CD4-positive, alpha-beta T cell treated with Interleukin-17A for 1 hour (primary cell): Measurements from ENCODE around the gene CDH24.
"Not testable (repeated sequence)": the region's sequence is repeated elsewhere in the genome, so short reads cannot be mapped to it uniquely, and the experiment has no call there.

Experiments used
- DNase-seq: peaks from one replicate; pipeline ENCODE4 v3.0.0-alpha.2; 2020

Gene CDH24

DNA sequence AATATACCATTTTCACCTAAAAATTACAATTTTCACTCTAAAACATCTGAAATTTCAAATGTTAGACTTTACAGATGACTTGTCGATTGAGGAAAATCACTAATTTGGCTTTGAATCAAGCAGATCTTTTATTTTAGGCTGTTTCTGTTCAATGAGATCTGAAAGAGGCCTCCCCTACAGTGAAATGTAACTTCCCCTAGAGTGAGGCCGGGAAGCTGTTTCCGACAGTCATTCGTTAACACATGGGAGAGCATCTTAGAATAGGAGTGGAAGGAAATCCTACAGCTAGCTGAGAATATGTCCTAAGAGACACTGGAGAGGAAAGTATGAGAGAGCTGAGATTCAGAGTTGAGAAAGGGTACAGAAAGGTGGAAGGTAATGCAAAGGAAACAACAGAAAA is 41.7 kb downstream of the CDH24 start:
- no peak for DNase-seq

DNA sequence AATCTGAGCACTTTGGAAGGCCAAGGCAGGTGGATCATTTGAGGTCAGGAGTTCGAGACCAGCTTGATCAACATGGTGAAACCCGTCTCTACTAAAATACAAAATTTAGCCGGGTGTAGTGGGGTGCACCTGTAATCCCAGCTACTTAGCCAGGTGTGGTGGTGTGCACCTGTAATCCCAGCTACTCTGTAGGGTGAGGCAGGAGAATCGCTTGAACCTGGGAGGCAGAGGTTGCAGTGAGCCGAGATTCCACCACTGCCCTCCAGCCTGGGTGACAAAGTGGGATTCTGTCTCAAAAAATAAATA is 43.6 kb downstream of the CDH24 start:
- not testable (repeated sequence) for DNase-seq

DNA sequence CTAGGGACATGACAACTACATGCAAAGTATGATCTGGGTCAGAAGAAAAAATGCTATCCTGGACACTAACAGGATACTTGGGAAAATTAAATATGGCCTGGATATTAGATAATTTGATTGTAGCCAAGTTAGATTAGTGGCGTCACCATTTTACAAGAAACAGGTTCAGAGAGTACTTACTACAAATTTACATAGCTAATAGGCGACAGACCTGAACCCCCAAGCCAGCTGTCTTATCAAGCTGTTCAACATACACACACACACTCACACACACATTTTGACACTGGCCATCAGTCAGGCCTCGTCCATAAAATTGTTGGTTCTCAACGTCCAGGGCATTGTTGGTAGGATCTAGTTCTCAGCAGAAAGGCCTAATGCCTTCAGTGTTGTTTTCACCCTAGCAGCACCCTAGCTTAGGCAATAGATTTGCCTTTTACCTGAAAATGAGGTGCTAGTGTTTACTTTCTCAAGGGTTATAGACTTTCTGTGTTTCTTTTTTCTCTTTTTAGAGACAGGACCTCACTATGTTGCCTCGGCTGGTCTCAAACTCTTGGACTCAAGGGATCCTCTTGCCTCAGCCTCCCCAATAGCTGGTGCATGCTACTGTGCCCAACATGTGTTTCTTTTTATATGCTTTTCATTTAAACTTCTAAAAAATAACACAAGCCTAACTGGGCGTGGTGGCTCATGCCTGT is 44.1 kb downstream of the CDH24 start:
- no peak for DNase-seq

DNA sequence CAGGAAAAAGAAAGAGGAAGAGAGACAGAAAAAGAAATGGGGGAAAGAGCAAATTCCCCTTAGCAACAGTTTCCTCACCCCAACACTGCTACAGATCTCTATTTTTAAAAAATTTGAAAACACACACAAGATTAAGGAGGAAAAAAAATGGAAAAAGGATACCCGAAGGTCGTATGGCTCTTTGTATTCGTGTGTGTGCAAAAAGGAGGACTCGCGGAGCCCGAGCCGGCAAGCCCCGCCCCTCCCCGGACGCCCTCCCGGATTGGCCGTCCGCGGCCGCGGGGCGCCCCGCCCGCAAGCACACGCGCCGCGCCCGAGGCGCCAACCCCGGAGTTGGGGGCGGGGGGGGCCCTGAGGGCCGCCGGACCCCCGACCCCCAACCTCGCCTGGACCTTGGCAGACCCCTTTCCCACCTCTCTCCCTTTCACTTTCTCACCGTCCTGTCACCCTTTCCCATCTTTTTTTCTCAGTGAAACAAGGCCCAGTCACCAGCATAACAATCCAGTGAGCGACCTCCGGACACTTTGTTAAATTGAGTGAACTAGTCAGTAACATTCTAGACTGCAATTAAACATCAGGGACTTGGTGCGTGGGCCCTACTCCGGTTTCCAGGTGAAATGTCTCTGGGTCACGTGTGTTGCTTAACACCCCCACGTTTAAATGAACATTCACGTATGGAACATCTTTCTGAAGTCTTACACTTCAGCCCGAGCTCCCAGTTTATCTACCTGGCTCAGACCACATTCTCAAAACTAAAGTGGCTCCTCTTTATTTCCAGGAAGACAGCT is 47.2 kb downstream of the CDH24 start, which contains the start of gene C14orf93:
Gene C14orf93 (minus strand): TSS at position 205 of the 788 bp plus-strand sequence. CDS start 11,120 bp downstream, outside the sequence.
- peak; percentile 80 for DNase-seq

DNA sequence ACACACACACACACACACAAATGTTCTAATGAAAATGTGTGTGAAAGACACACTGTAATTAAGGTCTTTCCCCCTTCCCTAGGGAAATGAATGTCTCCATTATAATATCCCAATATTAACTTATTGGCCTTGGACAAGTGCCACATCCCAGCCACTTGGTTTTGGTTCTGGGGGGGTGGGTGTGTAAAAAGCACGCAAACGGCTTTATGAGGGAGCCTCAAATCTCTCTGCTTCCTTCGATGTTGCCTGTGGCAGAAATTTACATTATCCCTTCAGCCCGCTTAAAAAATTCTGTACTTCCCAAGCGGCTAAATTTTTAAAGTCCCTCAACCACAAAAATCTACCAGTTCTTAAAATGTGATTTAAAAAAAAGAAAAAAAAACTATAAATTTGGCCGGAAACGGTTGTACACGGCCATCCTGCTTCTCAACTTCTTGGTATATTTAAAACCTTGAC is 47.8 kb downstream of the CDH24 start:
- no peak for DNase-seq

DNA sequence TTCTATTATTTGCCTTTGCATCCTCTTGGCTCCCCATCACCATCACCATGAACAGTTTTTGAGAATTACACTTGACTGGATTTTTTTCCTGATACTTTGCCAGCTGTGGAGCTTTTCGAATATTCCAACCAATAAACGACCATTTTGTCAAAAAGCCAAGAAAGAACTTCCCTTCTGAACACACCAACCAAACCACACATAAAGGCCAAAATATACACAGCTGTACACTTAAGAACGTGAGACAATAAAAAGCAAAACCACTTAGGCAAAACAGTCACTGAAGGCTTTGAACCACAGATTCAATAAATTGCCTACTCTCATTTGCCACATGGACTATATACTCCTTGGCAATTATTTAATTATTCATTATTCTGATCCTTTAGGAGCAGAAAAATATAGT is 48.5 kb downstream of the CDH24 start:
- no peak for DNase-seq

DNA sequence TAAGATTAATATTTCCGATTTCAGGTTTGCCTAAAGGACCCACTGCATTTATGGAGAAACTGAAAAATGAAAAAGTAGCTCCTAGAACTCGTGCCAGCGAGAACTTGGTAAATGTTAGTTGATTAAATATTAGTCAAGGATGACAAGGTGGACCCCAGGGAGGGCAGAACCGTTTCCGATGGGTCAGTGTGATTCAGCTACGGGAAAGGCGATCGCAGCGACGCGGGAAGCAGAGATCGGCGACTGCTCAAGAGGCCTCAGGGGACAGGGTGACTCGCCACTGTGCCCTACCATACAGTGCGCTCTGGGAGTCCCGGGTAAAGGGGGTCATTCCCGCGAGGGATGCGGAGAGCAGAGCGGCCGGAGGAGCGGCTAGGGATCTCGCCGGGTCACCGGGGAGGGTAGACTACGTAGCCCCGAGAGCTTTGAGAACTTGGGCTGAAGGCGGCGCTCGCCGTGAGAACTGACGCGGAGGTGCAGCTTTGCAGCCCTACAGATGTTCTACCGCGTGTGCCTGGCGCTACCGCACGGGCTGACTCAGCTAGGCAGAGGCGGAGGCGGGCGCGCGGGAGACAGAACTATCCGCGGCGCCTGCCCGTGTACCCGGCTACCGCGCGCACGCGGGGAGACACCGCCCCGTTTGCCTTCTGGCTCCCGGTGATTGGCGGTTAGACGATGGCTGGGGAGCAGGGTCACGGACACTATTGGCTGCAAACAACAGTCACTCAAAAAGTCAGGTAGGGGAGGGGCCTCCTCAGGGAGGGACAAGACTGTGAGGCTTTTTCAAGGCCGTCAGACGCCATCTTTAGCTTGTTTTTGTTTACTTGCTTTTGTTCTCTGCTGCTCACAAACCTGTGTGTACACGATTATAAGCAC is 50.5 kb downstream of the CDH24 start:
- DNase-seq: peak; percentile 99

GRCh38 chr14:23006188-23006534 is 51.2 kb downstream of the CDH24 start:
- no peak for DNase-seq

- no peak for DNase-seq
These were observed 51.7 kb downstream of the CDH24 start for GRCh38 chr14:23005451-23006187.

DNA sequence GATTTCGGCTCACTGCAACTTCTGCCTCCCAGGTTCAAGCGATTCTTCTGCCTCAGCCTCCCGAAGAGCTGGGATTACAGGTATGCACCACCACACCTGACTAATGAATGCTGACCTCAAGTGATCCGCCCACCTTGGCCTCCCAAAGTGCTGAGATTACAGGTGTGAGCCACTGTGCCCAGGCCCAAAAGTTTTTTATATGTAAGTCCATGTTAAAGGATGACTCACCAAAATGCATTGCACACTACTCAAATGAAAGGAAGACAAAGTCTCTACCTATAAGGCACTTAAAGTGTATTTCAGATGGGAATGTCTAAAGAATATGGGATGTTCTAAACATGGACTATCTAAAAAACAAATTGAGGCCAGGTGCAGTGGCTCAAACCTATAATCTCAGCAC is 53.0 kb downstream of the CDH24 start:
- DNase-seq: not testable (repeated sequence)

DNA sequence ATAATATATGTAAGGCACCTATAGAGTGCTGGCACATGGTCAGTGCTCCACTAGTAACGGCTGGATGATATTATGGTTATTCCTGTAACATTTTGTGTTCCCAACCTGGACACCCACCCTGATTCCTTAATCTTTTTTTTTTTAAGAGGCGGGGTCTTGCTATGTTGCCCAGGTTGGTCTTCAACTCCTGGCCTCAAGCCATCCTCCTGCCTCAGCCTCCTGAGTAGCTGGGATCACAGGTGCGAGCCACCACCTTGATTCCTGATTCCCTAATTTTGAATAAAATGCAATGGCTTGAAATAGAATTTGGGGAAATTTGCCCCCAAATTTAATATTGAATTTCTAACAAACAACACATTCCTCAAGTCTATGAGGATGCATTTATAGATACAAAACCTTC is 54.7 kb downstream of the CDH24 start:
- no peak for DNase-seq

GRCh38 chr14:23000860-23001259 is 56.5 kb downstream of the CDH24 start:
- DNase-seq: no peak

- no peak for DNase-seq
These were observed 58.8 kb downstream of the CDH24 start for GRCh38 chr14:22998329-22999012.

- no peak for DNase-seq
These were observed 59.5 kb downstream of the CDH24 start for GRCh38 chr14:22997676-22998323.
